Measurements from ENCODE around the gene CLDND1. TPM values are rescaled to one million over a fixed set of nuclear protein-coding genes. Genes with fewer than 3 reads are reported as not detected.

CLDND1 gene
- total and polyA plus RNA-seq, 2 of the 13 experiments (the other 11 are each of a cell fraction or from before 2014, with no cell fraction given), result 50.8 to 121 TPM

DNA sequence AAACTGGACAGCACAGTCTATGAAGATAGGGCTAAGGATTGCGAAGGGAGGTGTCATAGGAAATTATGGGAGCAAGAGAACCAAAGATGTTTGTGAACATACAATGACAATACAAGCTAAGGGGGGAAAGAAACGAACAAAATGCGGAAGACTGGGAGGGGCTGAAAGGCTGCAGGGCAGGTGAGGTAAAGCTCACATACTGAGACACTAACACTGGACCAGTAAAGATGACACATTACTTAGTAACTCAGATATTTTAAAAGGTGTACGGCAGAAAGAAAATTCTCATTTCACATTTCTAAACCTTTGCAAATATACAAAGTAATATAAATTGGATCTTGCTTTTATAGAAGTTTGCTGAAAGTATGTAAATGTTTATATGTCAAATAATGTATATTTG, 10.1 kb downstream of the CLDND1 start:
- no peaks in the 10 kb centered on the region for H3K79me2 ChIP-seq (ENCODE audit: insufficient read depth, low read length)
- no peak overlapping the region for H2AFZ ChIP-seq (ENCODE audit: low read length)
- CTCF ChIA-PET (ENCODE audit: low intra/inter-chr PET ratio, low total read pairs), result no interaction called here
- H3K4me3 ChIP-seq (replicated peaks in 1 of 3; ENCODE audit: insufficient read depth in 1 of 3, low read depth in 2 of 3, low read length in 3 of 3), result no peak overlapping the region
- no peak for FAIRE-seq
- no peaks in the 10 kb centered on the region for H3K27me3 ChIP-seq (ENCODE audit: control insufficient read depth in 1 of 2, insufficient read depth in 2 of 2, low read length in 2 of 2)
- intact Hi-C loops (cut with micrococcal nuclease; ENCODE audit: unreplicated experiment) (no loop called here), in situ Hi-C loops (cut with HindIII; ENCODE audit: extremely low pct_ligation_motif_present, low pct_unique_long_range_greater_than_20kb) (no loop called here)
- H3K9me3 ChIP-seq (ENCODE audit: low read length), result no peaks in the 10 kb centered on the region
- no TSS peak for BruUV-seq (replicated peaks)
- TF ChIP-seq ZNF549 (CRISPR knock-in tag; IDR thresholded peaks at IDR 0.05) (no peak), ARNTL (CRISPR knock-in tag; IDR thresholded peaks at IDR 0.05) (no peak), NCOA5 (CRISPR knock-in tag; IDR thresholded peaks at IDR 0.05) (no peak), WIZ (CRISPR knock-in tag; IDR thresholded peaks at IDR 0.05) (no peak), ZNF550 (CRISPR knock-in tag; IDR thresholded peaks at IDR 0.05; ENCODE audit: borderline replicate concordance) (no peak), KLF9 (CRISPR knock-in tag; IDR thresholded peaks at IDR 0.05; ENCODE audit: low read depth) (no peak)
- TF ChIP-seq, protein P1, sequence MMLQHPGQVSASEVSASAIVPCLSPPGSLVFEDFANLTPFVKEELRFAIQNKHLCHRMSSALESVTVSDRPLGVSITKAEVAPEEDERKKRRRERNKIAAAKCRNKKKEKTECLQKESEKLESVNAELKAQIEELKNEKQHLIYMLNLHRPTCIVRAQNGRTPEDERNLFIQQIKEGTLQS (CRISPR knock-in tag; IDR thresholded peaks at IDR 0.05), result no peak
- TF ChIP-seq, protein P2, sequence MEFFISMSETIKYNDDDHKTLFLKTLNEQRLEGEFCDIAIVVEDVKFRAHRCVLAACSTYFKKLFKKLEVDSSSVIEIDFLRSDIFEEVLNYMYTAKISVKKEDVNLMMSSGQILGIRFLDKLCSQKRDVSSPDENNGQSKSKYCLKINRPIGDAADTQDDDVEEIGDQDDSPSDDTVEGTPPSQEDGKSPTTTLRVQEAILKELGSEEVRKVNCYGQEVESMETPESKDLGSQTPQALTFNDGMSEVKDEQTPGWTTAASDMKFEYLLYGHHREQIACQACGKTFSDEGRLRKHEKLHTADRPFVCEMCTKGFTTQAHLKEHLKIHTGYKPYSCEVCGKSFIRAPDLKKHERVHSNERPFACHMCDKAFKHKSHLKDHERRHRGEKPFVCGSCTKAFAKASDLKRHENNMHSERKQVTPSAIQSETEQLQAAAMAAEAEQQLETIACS (CRISPR knock-in tag; IDR thresholded peaks at IDR 0.05), result no peak
- TF ChIP-seq, protein P3, sequence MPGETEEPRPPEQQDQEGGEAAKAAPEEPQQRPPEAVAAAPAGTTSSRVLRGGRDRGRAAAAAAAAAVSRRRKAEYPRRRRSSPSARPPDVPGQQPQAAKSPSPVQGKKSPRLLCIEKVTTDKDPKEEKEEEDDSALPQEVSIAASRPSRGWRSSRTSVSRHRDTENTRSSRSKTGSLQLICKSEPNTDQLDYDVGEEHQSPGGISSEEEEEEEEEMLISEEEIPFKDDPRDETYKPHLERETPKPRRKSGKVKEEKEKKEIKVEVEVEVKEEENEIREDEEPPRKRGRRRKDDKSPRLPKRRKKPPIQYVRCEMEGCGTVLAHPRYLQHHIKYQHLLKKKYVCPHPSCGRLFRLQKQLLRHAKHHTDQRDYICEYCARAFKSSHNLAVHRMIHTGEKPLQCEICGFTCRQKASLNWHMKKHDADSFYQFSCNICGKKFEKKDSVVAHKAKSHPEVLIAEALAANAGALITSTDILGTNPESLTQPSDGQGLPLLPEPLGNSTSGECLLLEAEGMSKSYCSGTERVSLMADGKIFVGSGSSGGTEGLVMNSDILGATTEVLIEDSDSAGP (CRISPR knock-in tag; IDR thresholded peaks at IDR 0.05; ENCODE audit: borderline replicate concordance), result no peak
- TF ChIP-seq, protein P4, sequence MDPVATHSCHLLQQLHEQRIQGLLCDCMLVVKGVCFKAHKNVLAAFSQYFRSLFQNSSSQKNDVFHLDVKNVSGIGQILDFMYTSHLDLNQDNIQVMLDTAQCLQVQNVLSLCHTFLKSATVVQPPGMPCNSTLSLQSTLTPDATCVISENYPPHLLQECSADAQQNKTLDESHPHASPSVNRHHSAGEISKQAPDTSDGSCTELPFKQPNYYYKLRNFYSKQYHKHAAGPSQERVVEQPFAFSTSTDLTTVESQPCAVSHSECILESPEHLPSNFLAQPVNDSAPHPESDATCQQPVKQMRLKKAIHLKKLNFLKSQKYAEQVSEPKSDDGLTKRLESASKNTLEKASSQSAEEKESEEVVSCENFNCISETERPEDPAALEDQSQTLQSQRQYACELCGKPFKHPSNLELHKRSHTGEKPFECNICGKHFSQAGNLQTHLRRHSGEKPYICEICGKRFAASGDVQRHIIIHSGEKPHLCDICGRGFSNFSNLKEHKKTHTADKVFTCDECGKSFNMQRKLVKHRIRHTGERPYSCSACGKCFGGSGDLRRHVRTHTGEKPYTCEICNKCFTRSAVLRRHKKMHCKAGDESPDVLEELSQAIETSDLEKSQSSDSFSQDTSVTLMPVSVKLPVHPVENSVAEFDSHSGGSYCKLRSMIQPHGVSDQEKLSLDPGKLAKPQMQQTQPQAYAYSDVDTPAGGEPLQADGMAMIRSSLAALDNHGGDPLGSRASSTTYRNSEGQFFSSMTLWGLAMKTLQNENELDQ (CRISPR knock-in tag; IDR thresholded peaks at IDR 0.05; ENCODE audit: borderline replicate concordance), result no peak
- no peaks in the 10 kb centered on the region for H4K20me1 ChIP-seq (ENCODE audit: insufficient read depth, low read length)
- H3K4me1 ChIP-seq (ENCODE audit: insufficient read depth, low read length), result no peaks in the 10 kb centered on the region
- no peak overlapping the region for H3K27ac ChIP-seq (ENCODE audit: extremely low read length, insufficient read depth, low read length)
- H3K4me2 ChIP-seq (ENCODE audit: low read depth, low read length), result no peak overlapping the region
- no peak for DNase-seq (ENCODE audit: low spot score)
- POLR2A ChIA-PET, result interaction anchor here (1.1 kb wide), 1 partner anchor 10 kb away, joined by 3 read pairs; the partner anchor contains the start of gene CLDND1
- 96% methylated on average over 4 of the region's 4 CpGs for WGBS (ENCODE audit: low lambda C conversion rate)
- no peak for ATAC-seq
- no peak overlapping the region for H3K9ac ChIP-seq (ENCODE audit: insufficient read depth, low read depth, low read length)
- peaks cover 2 to 13% of the 10 kb centered on the region in 2 experiments; a peak in 3 of 5 replicates for H3K36me3 ChIP-seq (replicated peaks in 1 of 2; ENCODE audit: control insufficient read depth in 1 of 2, insufficient read depth in 2 of 2, low read length in 2 of 2)

Measured in HepG2 (cell line).